ENCODE results near the gene TP53TG5. TPM values are rescaled to one million over a fixed set of nuclear protein-coding genes. Genes with fewer than 3 reads are reported as not detected.

Gene TP53TG5
- total and polyA plus RNA-seq, 2 donors from 2014 or later = not detected

GRCh38 chr20:45391559-45391958 lies 13.4 kb upstream of the TP53TG5 start:
- FAIRE-seq = no peak

GRCh38 chr20:45390931-45391330 lies 12.8 kb upstream of the TP53TG5 start:
- Histone ChIP-seq H3K27ac (ENCODE audit: low read depth in 2 of 2, low read length in 2 of 2) (no peak overlapping the region), H3K36me3 (ENCODE audit: control insufficient read depth in 2 of 3, insufficient read depth in 3 of 3, low read length in 3 of 3) (no peaks in the 10 kb centered on the region), H3K4me3 (ENCODE audit: low read length in 3 of 3) (no peak overlapping the region), H3K9me3 (ENCODE audit: control insufficient read depth in 2 of 3, insufficient read depth in 1 of 3, low read length in 3 of 3) (no peaks in the 10 kb centered on the region), H3K4me1 (ENCODE audit: control insufficient read depth in 2 of 3, insufficient read depth in 2 of 3, low read depth in 1 of 3, low read length in 3 of 3) (no peaks in the 10 kb centered on the region), H3K27me3 (ENCODE audit: control insufficient read depth, insufficient read depth, low read length) (no peaks in the 10 kb centered on the region), H3K9ac (ENCODE audit: low read length in 3 of 3) (no peak overlapping the region)
- intact Hi-C loops (cut with DNase I) = no loop called here
- TF ChIP-seq CTCF (IDR thresholded peaks at IDR 0.05; ENCODE audit: borderline replicate concordance, extremely low read depth, insufficient read depth) = no peak
- no peak for DNase-seq
- no peak for FAIRE-seq

More at GRCh38 chr20:45391559-45391958, 13.4 kb upstream of the TP53TG5 start:
- no peaks in the 10 kb centered on the region for H3K9me3 ChIP-seq (ENCODE audit: control insufficient read depth in 2 of 3, insufficient read depth in 1 of 3, low read length in 3 of 3)
- H3K27me3 ChIP-seq (ENCODE audit: control insufficient read depth, insufficient read depth, low read length) = no peaks in the 10 kb centered on the region
- no peak overlapping the region for H3K4me3 ChIP-seq (ENCODE audit: low read length in 3 of 3)
- H3K36me3 ChIP-seq (ENCODE audit: control insufficient read depth in 2 of 3, insufficient read depth in 3 of 3, low read length in 3 of 3) = no peaks in the 10 kb centered on the region
- H3K4me1 ChIP-seq (ENCODE audit: control insufficient read depth in 2 of 3, insufficient read depth in 2 of 3, low read depth in 1 of 3, low read length in 3 of 3) = no peaks in the 10 kb centered on the region
- no peak for TF ChIP-seq CTCF (IDR thresholded peaks at IDR 0.05; ENCODE audit: borderline replicate concordance, extremely low read depth, insufficient read depth)
- H3K27ac ChIP-seq (ENCODE audit: low read depth in 2 of 2, low read length in 2 of 2) = no peak overlapping the region
- no peak overlapping the region for H3K9ac ChIP-seq (ENCODE audit: low read length in 3 of 3)
- intact Hi-C loops (cut with DNase I) = no loop called here
- no peak for DNase-seq

- no peak for DNase-seq
- FAIRE-seq = no peak
- intact Hi-C loops (cut with DNase I) = no loop called here
- Histone ChIP-seq H3K27ac (ENCODE audit: low read depth in 2 of 2, low read length in 2 of 2) (no peak overlapping the region), H3K9me3 (ENCODE audit: control insufficient read depth in 2 of 3, insufficient read depth in 1 of 3, low read length in 3 of 3) (no peaks in the 10 kb centered on the region), H3K9ac (ENCODE audit: low read length in 3 of 3) (no peak overlapping the region), H3K36me3 (ENCODE audit: control insufficient read depth in 2 of 3, insufficient read depth in 3 of 3, low read length in 3 of 3) (no peaks in the 10 kb centered on the region), H3K27me3 (ENCODE audit: control insufficient read depth, insufficient read depth, low read length) (no peaks in the 10 kb centered on the region), H3K4me3 (ENCODE audit: low read length in 3 of 3) (no peak overlapping the region), H3K4me1 (ENCODE audit: control insufficient read depth in 2 of 3, insufficient read depth in 2 of 3, low read depth in 1 of 3, low read length in 3 of 3) (no peaks in the 10 kb centered on the region)
- TF ChIP-seq CTCF (IDR thresholded peaks at IDR 0.05; ENCODE audit: borderline replicate concordance, extremely low read depth, insufficient read depth) = no peak
Observed at GRCh38 chr20:45387274-45387673, 9.1 kb upstream of the TP53TG5 start.

- peak in 4 of 5 donors; percentile 76 to 88 (median 81) for DNase-seq
- FAIRE-seq = no peak
Observed at GRCh38 chr20:45377269-45377668, 856 bp downstream of the TP53TG5 start.

More at GRCh38 chr20:45377269-45377668, 856 bp downstream of the TP53TG5 start:
- TF ChIP-seq CTCF (IDR thresholded peaks at IDR 0.05; ENCODE audit: borderline replicate concordance, extremely low read depth, insufficient read depth) = no peak
- no peak overlapping the region for H3K27ac ChIP-seq (ENCODE audit: low read depth in 2 of 2, low read length in 2 of 2)
- peaks cover 0 to 6% (median 6%) of the 10 kb centered on the region in 3 donors for H3K4me1 ChIP-seq (ENCODE audit: control insufficient read depth in 2 of 3, insufficient read depth in 2 of 3, low read depth in 1 of 3, low read length in 3 of 3)
- no peak overlapping the region for H3K9ac ChIP-seq (ENCODE audit: low read length in 3 of 3)
- no peak overlapping the region for H3K4me3 ChIP-seq (ENCODE audit: low read length in 3 of 3)
- H3K36me3 ChIP-seq (ENCODE audit: control insufficient read depth in 2 of 3, insufficient read depth in 3 of 3, low read length in 3 of 3) = no peaks in the 10 kb centered on the region
- no peaks in the 10 kb centered on the region for H3K27me3 ChIP-seq (ENCODE audit: control insufficient read depth, insufficient read depth, low read length)
- intact Hi-C loops (cut with DNase I) = loop anchor here (10.0 kb wide), 1 partner anchor 58 kb away; no protein-coding TSS in a partner anchor
- H3K9me3 ChIP-seq (ENCODE audit: control insufficient read depth in 2 of 3, insufficient read depth in 1 of 3, low read length in 3 of 3) = no peaks in the 10 kb centered on the region
